ENCODE data around the gene SNX9. TPM values are rescaled to one million over a fixed set of nuclear protein-coding genes. Genes with fewer than 3 reads are reported as not detected.
A peak's percentile ranks its signal among the peaks of the same experiment; 100 is the strongest.

SNX9 gene
- total RNA-seq, 1 donor from 2014 or later, result 25.0 TPM

- ATAC-seq (no peak), DNase-seq (no peak)
- intact Hi-C loops (cut with DNase I), result no loop called here
- Histone ChIP-seq H3K4me3 (no peak overlapping the region), H3K27me3 (ENCODE audit: low read depth) (no peaks in the 10 kb centered on the region), H3K27ac (no peak overlapping the region), H3K4me1 (peaks cover 30% of the 10 kb centered on the region), H3K36me3 (no peaks in the 10 kb centered on the region), H3K9me3 (no peaks in the 10 kb centered on the region)
- TF ChIP-seq, protein P1, sequence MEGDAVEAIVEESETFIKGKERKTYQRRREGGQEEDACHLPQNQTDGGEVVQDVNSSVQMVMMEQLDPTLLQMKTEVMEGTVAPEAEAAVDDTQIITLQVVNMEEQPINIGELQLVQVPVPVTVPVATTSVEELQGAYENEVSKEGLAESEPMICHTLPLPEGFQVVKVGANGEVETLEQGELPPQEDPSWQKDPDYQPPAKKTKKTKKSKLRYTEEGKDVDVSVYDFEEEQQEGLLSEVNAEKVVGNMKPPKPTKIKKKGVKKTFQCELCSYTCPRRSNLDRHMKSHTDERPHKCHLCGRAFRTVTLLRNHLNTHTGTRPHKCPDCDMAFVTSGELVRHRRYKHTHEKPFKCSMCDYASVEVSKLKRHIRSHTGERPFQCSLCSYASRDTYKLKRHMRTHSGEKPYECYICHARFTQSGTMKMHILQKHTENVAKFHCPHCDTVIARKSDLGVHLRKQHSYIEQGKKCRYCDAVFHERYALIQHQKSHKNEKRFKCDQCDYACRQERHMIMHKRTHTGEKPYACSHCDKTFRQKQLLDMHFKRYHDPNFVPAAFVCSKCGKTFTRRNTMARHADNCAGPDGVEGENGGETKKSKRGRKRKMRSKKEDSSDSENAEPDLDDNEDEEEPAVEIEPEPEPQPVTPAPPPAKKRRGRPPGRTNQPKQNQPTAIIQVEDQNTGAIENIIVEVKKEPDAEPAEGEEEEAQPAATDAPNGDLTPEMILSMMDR (IDR thresholded peaks at IDR 0.05), result no peak
Observed at GRCh38 chr6:157987788-157988699, 165.0 kb downstream of the SNX9 start.

DNA sequence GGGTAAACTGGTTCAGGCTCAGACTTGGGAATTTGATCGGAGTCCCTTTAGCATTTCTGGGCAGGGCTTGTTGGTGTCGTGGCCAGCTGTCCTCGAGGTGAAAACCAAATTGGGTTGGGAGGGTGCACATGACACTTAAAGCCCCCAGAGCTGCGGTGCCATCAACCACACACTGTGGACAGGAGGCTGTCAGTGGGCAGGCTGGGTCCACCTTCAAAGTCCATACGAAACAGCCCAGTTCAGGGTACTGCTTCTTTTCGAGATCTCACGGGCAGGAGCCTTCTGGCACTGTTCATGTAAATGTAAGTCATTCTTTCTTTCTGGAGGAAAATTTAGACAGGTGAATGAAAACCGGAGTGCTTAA, 165.6 kb downstream of the SNX9 start:
- intact Hi-C loops (cut with DNase I), result no loop called here
- H3K27me3 ChIP-seq (ENCODE audit: low read depth), result no peaks in the 10 kb centered on the region
- no peaks in the 10 kb centered on the region for H3K9me3 ChIP-seq
- H3K27ac ChIP-seq, result no peak overlapping the region
- ATAC-seq (no peak), DNase-seq (no peak)
- H3K4me1 ChIP-seq, result peaks cover 26% of the 10 kb centered on the region
- no peak overlapping the region for H3K4me3 ChIP-seq
- H3K36me3 ChIP-seq, result no peaks in the 10 kb centered on the region
- TF ChIP-seq, protein P1 (IDR thresholded peaks at IDR 0.05), result no peak

DNA sequence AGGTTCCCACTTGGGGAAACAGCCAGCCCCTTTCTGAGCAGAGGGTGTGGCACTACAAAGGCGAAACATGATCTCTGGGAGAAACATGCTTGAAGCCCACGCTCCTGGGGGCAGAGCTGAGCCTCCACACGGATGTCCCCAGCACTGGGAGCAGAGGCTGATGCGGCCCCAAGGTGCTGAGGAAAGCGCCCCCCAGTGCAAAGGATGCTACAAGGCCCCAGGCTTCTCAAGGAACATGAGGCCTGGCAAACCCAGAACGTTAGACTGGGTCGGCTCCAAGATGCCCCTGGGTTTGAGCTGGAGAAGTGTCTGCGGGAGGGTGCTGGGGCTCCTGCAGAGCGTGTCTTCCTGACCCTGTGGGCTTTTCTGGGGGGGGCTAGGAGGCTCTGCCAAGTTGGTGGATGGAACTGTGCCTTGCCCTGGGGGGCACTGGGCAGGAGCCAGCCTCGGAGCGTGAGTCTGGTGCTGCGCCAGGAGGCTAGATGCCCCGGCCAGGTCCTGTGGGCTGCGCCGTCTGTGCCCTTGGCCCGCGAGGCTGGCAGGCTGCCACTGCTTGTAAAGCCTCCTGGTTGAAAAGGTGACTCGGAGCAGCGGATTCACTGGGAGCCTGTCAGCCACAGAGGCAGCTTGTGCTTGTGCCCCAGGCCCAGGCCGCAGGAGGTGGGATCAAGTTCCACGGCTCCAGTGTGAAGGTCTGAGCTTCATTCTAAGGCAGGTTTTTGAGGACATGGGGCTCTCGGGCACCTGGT, 166.7 kb downstream of the SNX9 start:
- TF ChIP-seq, protein P1 (IDR thresholded peaks at IDR 0.05), result no peak
- intact Hi-C loops (cut with DNase I), result no loop called here

DNA sequence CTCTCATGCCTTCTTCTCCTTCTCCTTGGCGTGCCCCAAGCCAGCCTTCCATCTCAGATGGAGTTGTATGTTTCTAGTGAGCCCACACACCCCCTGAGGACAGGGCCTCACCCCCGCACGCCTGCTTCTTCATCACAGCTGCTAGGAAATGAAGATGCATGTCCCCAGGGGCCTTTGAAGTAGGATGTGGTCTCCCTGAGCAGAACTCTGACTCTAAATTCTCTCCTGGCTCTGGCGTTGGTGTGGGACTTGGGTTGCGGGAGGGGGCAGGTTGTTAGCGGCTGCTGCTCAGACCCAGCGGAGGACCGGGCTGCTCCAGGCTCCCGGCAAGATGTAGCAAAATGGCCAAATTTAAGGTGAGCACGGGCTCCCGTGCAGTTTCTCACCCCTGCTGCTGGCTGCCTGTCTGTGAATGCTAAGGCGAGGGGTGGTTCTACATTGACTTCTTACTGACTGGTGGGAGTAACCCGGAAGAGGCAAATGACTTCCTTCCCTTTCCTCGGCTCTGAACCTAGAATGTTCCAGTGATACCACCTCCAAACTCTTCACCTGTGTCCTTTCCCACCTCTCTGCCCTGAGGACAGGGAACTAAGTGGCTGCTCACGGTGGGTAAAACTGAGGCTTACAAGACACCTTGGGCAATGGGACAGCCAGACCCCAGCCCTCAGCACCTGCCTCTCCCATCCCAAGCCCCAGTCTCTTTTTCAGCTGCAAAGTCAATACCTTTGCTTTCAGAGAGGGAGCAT, 167.4 kb downstream of the SNX9 start:
- TF ChIP-seq, protein P1 (IDR thresholded peaks at IDR 0.05), result no peak
- intact Hi-C loops (cut with DNase I), result no loop called here
- H3K36me3 ChIP-seq, result no peaks in the 10 kb centered on the region
- DNase-seq, result no peak
- H3K27me3 ChIP-seq (ENCODE audit: low read depth), result no peaks in the 10 kb centered on the region
- no peak for ATAC-seq
- no peak overlapping the region for H3K4me3 ChIP-seq
- peaks cover 12% of the 10 kb centered on the region for H3K4me1 ChIP-seq
- H3K27ac ChIP-seq, result no peak overlapping the region
- H3K9me3 ChIP-seq, result no peaks in the 10 kb centered on the region

More for the DNA sequence above, 166.7 kb downstream of the SNX9 start:
- ATAC-seq, result peak; percentile 39 to 45
- no peak overlapping the region for H3K27ac ChIP-seq
- H3K9me3 ChIP-seq, result no peaks in the 10 kb centered on the region
- peaks cover 16% of the 10 kb centered on the region for H3K4me1 ChIP-seq
- H3K4me3 ChIP-seq, result no peak overlapping the region
- DNase-seq, result peak; percentile 59
- H3K36me3 ChIP-seq, result no peaks in the 10 kb centered on the region
- H3K27me3 ChIP-seq (ENCODE audit: low read depth), result no peaks in the 10 kb centered on the region

GRCh38 chr6:157991067-157991432, 168.0 kb downstream of the SNX9 start:
- ATAC-seq, result no peak
- TF ChIP-seq, protein P1 (IDR thresholded peaks at IDR 0.05), result no peak
- Histone ChIP-seq H3K4me3 (no peak overlapping the region), H3K27ac (no peak overlapping the region), H3K4me1 (peaks cover 12% of the 10 kb centered on the region), H3K36me3 (no peaks in the 10 kb centered on the region), H3K9me3 (no peaks in the 10 kb centered on the region), H3K27me3 (ENCODE audit: low read depth) (no peaks in the 10 kb centered on the region)
- intact Hi-C loops (cut with DNase I), result no loop called here
- DNase-seq, result no peak
